ENCODE data around the gene S100A4. TPM values are rescaled to one million over a fixed set of nuclear protein-coding genes. Genes with fewer than 3 reads are reported as not detected.

Gene S100A4
- total RNA-seq, 1 donor from 2014 or later = 69.3 TPM

Other genes starting within 250 kb of the S100A4 start
- gene PGLYRP3, start 232.9 kb downstream of the S100A4 start, total RNA-seq = not detected in 2 replicates
- gene PGLYRP4, start 197.0 kb downstream of the S100A4 start, total RNA-seq = not detected in 2 replicates
- gene S100A9, start 188.0 kb downstream of the S100A4 start, total RNA-seq = 1.8 TPM in 1 of 2 replicates, not detected in the other
- gene S100A12, start 170.2 kb downstream of the S100A4 start, total RNA-seq = not detected in 2 replicates
- gene S100A8, start 154.7 kb downstream of the S100A4 start, total RNA-seq = not detected in 2 replicates
- gene S100A7A, start 129.3 kb downstream of the S100A4 start, total RNA-seq = not detected in 2 replicates
- not detected in 2 replicates for gene S100A7, start 85.2 kb downstream of the S100A4 start, total RNA-seq
- 74.4 and 125 TPM in 2 replicates for gene S100A6, start 9.8 kb downstream of the S100A4 start, total RNA-seq
- 0.39 TPM in 1 of 2 replicates, not detected in the other for gene S100A5, start 4.9 kb downstream of the S100A4 start, total RNA-seq
- 12.8 and 14.6 TPM in 2 replicates for gene S100A3, start 3.5 kb upstream of the S100A4 start, total RNA-seq
- gene S100A2, start 20.0 kb upstream of the S100A4 start, total RNA-seq = 3.0 and 3.8 TPM in 2 replicates
- 48.8 and 54.4 TPM in 2 replicates for gene S100A16, start 67.3 kb upstream of the S100A4 start, total RNA-seq
- 0.38 and 0.57 TPM in 2 replicates for gene S100A14, start 70.5 kb upstream of the S100A4 start, total RNA-seq
- 134 and 172 TPM in 2 replicates for gene S100A13, start 81.7 kb upstream of the S100A4 start, total RNA-seq
- gene S100A1, start 82.6 kb upstream of the S100A4 start, total RNA-seq = 1.7 and 4.1 TPM in 2 replicates
- 46.7 and 56.4 TPM in 2 replicates for gene CHTOP, start 88.3 kb upstream of the S100A4 start, total RNA-seq
- gene SNAPIN, start 112.9 kb upstream of the S100A4 start, total RNA-seq = 27.4 and 31.3 TPM in 2 replicates
- 176 and 185 TPM in 2 replicates for gene ILF2, start 125.2 kb upstream of the S100A4 start, total RNA-seq
- 0.07 and 0.11 TPM in 2 replicates for gene NPR1, start 132.9 kb upstream of the S100A4 start, total RNA-seq
- 39.5 and 40.2 TPM in 2 replicates for gene INTS3, start 182.2 kb upstream of the S100A4 start, total RNA-seq
- gene SLC27A3, start 229.6 kb upstream of the S100A4 start, total RNA-seq = 5.9 and 8.5 TPM in 2 replicates

All from astrocyte (in vitro differentiated cells and primary cell).